CD14-positive monocyte (primary cell): Measurements from ENCODE around the gene ZRANB3. TPM values are rescaled to one million over a fixed set of nuclear protein-coding genes. Genes with fewer than 3 reads are reported as not detected.

Experiments
- DNase-seq, 3 donors: peaks; one replicate each; pipeline ENCODE4 v3.0.0-alpha.2; 2011 to 2022
- H2AFZ ChIP-seq: 2 replicates; pipeline ENCODE4 v1.6.0; 2012; ENCODE audit warnings: mild to moderate bottlenecking, low read depth, low read length, inconsistent platforms; ENCODE audit not compliant: insufficient read depth, poor library complexity, severe bottlenecking
- H3K27ac ChIP-seq, 2 donors: 1 replicate in 1 of 2; 2 replicates in 1 of 2; pipeline ENCODE4 v1.5.1; 2012 to 2013; ENCODE audit warnings: low read length in 2 of 2, control low read depth in 1 of 2, inconsistent platforms in 1 of 2, low read depth in 1 of 2, mild to moderate bottlenecking in 1 of 2
- H3K27me3 ChIP-seq, 2 donors: one replicate each; pipeline versions ENCODE4 v1.6.0 to v1.6.1; 2011 to 2013; ENCODE audit warnings: low read length in 2 of 2; ENCODE audit not compliant: control insufficient read depth in 2 of 2, insufficient read depth in 2 of 2
- H3K36me3 ChIP-seq, 2 donors: replicated peaks in 1 of 2; 1 replicate in 1 of 2; 2 replicates in 1 of 2; pipeline versions ENCODE4 v1.5.1 to v1.6.1; 2012 to 2013; ENCODE audit warnings: low read length in 2 of 2, control low read depth in 1 of 2, inconsistent platforms in 1 of 2, mild to moderate bottlenecking in 1 of 2; ENCODE audit not compliant: insufficient read depth in 2 of 2, control insufficient read depth in 1 of 2
- H3K4me1 ChIP-seq, 2 donors: 1 replicate in 1 of 2; 2 replicates in 1 of 2; pipeline versions ENCODE4 v1.5.1 to v1.6.1; 2012 to 2013; ENCODE audit warnings: low read length in 2 of 2, control low read depth in 1 of 2, inconsistent platforms in 1 of 2, mild to moderate bottlenecking in 1 of 2, moderate library complexity in 1 of 2; ENCODE audit not compliant: insufficient read depth in 2 of 2, control insufficient read depth in 1 of 2
- H3K4me2 ChIP-seq: replicated peaks from 2 replicates; pipeline ENCODE3; 2012; ENCODE audit warnings: low read length, moderate library complexity, mild to moderate bottlenecking; ENCODE audit not compliant: poor library complexity, severe bottlenecking; ENCODE audit errors: extremely low read depth
- H3K4me3 ChIP-seq, 3 experiments: fragments of 200-600 bp in 1 of 3; sonication (generic) in 1 of 3; replicated peaks in 1 of 3; 1 replicate in 2 of 3; 2 replicates in 1 of 3; pipeline ENCODE4 v1.5.1; 2011 to 2013; ENCODE audit warnings: low read length in 3 of 3, mild to moderate bottlenecking in 3 of 3, control low read depth in 2 of 3, low read depth in 2 of 3, inconsistent platforms in 1 of 3, moderate library complexity in 1 of 3
- H3K79me2 ChIP-seq: 2 replicates; pipeline ENCODE4 v1.6.0; 2012; ENCODE audit warnings: mild to moderate bottlenecking, control low read depth, inconsistent platforms, low read length, moderate library complexity; ENCODE audit not compliant: insufficient read depth
- H3K9ac ChIP-seq: 2 replicates; pipeline ENCODE4 v1.6.0; 2017; ENCODE audit warnings: low read length, mild to moderate bottlenecking; ENCODE audit not compliant: insufficient read depth, poor library complexity, severe bottlenecking
- H3K9me3 ChIP-seq, 2 donors: replicated peaks in 1 of 2; 1 replicate in 1 of 2; 2 replicates in 1 of 2; pipeline versions ENCODE4 v1.5.1 to v1.6.1; 2012 to 2013; ENCODE audit warnings: low read length in 2 of 2, control low read depth in 1 of 2; ENCODE audit not compliant: control insufficient read depth in 1 of 2, insufficient read depth in 1 of 2
- H4K20me1 ChIP-seq: 2 replicates; pipeline ENCODE4 v1.6.0; 2012; ENCODE audit warnings: mild to moderate bottlenecking, low read length, control low read depth, moderate library complexity; ENCODE audit not compliant: insufficient read depth
- H3K27ac Mint-ChIP-seq, 7 donors: one replicate each; pipeline ENCODE4 v1.8.0; 2020; ENCODE audit warnings: mild to moderate bottlenecking in 7 of 7, mixed read lengths in 7 of 7, moderate library complexity in 6 of 7, inconsistent platforms in 2 of 7
- H3K27me3 Mint-ChIP-seq, 3 donors: one replicate each; pipeline ENCODE4 v1.8.0; 2021 to 2022; ENCODE audit warnings: low read depth in 3 of 3, mild to moderate bottlenecking in 3 of 3, mixed read lengths in 3 of 3, moderate library complexity in 3 of 3, inconsistent platforms in 1 of 3
- H3K36me3 Mint-ChIP-seq, 2 donors: one replicate each; pipeline ENCODE4 v1.8.0; 2020; ENCODE audit warnings: mixed read lengths in 2 of 2, inconsistent platforms in 1 of 2, mild to moderate bottlenecking in 1 of 2
- H3K4me1 Mint-ChIP-seq: one replicate; pipeline ENCODE4 v1.8.0; 2020; ENCODE audit warnings: mild to moderate bottlenecking, mixed read lengths
- H3K4me3 Mint-ChIP-seq, 2 donors: one replicate each; pipeline ENCODE4 v1.8.0; 2020; ENCODE audit warnings: mild to moderate bottlenecking in 2 of 2, mixed read lengths in 2 of 2, moderate library complexity in 1 of 2
- H3K9me3 Mint-ChIP-seq, 7 donors: one replicate each; pipeline ENCODE4 v1.8.0; 2020 to 2022; ENCODE audit warnings: mixed read lengths in 7 of 7, mild to moderate bottlenecking in 6 of 7, moderate library complexity in 6 of 7, inconsistent platforms in 2 of 7
- CTCF ChIP-seq: fragments of 200-600 bp; IDR thresholded peaks from one replicate; pipeline ENCODE4 v1.8.0; 2022; ENCODE audit warnings: antibody characterized with exemption, mild to moderate bottlenecking
- WGBS: methylation state at CpG from one replicate; pipeline ENCODE4 v1.1.5; 2013; ENCODE audit warnings: missing lambda C conversion rate; ENCODE audit not compliant: insufficient coverage; 5-methylcytosine and 5-hydroxymethylcytosine counted together
- intact Hi-C, 2 donors: fragments of 100-400 bp; cut with micrococcal nuclease; formaldehyde crosslinking; loops; one replicate each; pipeline versions ENCODE4 v1.15.0 to v1.15.1; 2023
- polyA plus RNA-seq, 3 donors: library from polyadenylated mRNA; depleted of rRNA in 1 of 3; unstranded in 2 of 3; stranded (reverse) in 1 of 3; fragments of 300-500 nt in 2 of 3; fragments of >200 nt in 1 of 3; fragmentation: Illumina TruSeq in 2 of 3; gene quantifications; 1 replicate in 2 of 3; 2 replicates in 1 of 3; pipeline ENCODE4 v1.2.3, GENCODE V29; 2012 to 2021

Gene ZRANB3
- polyA plus RNA-seq, 3 donors = 0.47 to 3.5 (median 0.64) TPM

- Histone ChIP-seq H4K20me1 (no peaks in the 10 kb centered on the region), H3K9ac (no peak overlapping the region), H2AFZ (no peak overlapping the region), H3K4me1 (no peaks in the 10 kb centered on the region), H3K36me3 (peaks cover 42 to 82% of the 10 kb centered on the region in 2 donors), H3K79me2 (no peaks in the 10 kb centered on the region), H3K27ac (no peak overlapping the region), H3K9me3 (no peaks in the 10 kb centered on the region), H3K4me3 (no peak overlapping the region), H3K27me3 (no peaks in the 10 kb centered on the region), H3K4me2 (no peak overlapping the region)
- no peak for DNase-seq
- no peak overlapping the region for H3K27ac Mint-ChIP-seq
- H3K4me3 Mint-ChIP-seq = no peak overlapping the region
- no CpG with 5 or more reads among the region's 3 CpGs for WGBS
- peaks cover 0 to 1% (median 0%) of the 10 kb centered on the region in 3 donors for H3K27me3 Mint-ChIP-seq
- intact Hi-C loops = no loop called here
- peaks cover 0 to 7% (median 0%) of the 10 kb centered on the region in 7 donors for H3K9me3 Mint-ChIP-seq
- TF ChIP-seq CTCF = no peak
- no peaks in the 10 kb centered on the region for H3K4me1 Mint-ChIP-seq
- peaks cover 53 to 76% of the 10 kb centered on the region in 2 donors for H3K36me3 Mint-ChIP-seq
These were observed 435.4 kb downstream of the ZRANB3 start for GRCh38 chr2:135095591-135095990.

- Histone ChIP-seq H3K79me2 (no peaks in the 10 kb centered on the region), H4K20me1 (no peaks in the 10 kb centered on the region), H3K27ac (no peak overlapping the region), H3K4me3 (no peak overlapping the region), H3K4me1 (no peaks in the 10 kb centered on the region), H3K9me3 (no peaks in the 10 kb centered on the region), H3K4me2 (no peak overlapping the region), H3K27me3 (no peaks in the 10 kb centered on the region), H3K9ac (no peak overlapping the region), H3K36me3 (peaks cover 40 to 75% of the 10 kb centered on the region in 2 donors), H2AFZ (no peak overlapping the region)
- H3K36me3 Mint-ChIP-seq = peaks cover 50 to 72% of the 10 kb centered on the region in 2 donors
- H3K27ac Mint-ChIP-seq = no peak overlapping the region
- DNase-seq = no peak
- H3K9me3 Mint-ChIP-seq = peaks cover 0 to 7% (median 0%) of the 10 kb centered on the region in 7 donors
- H3K4me1 Mint-ChIP-seq = no peaks in the 10 kb centered on the region
- intact Hi-C loops = no loop called here
- TF ChIP-seq CTCF = no peak
- H3K27me3 Mint-ChIP-seq = peaks cover 0 to 1% (median 0%) of the 10 kb centered on the region in 3 donors
- WGBS = no CpG with 5 or more reads among the region's 2 CpGs
- H3K4me3 Mint-ChIP-seq = no peak overlapping the region
These were observed 436.5 kb downstream of the ZRANB3 start for GRCh38 chr2:135094508-135094907.
